ENCODE measurements around the gene ZNF319.
"Not testable (repeated sequence)": the region's sequence is repeated elsewhere in the genome, so short reads cannot be mapped to it uniquely, and the experiment has no call there.

ZNF319 gene

GRCh38 chr16:58016840-58017446 is 16.5 kb upstream of the ZNF319 start:
- H3K4me3 ChIP-seq (ENCODE audit: low read length) = no peak overlapping the region
- peaks cover 14% of the 10 kb centered on the region; the same call in 1 of the 2 replicates for H3K36me3 ChIP-seq (ENCODE audit: insufficient read depth, low read depth, low read length)
- H3K27ac ChIP-seq (ENCODE audit: low read length) = no peak overlapping the region
- no peak overlapping the region for H3K9ac ChIP-seq (ENCODE audit: low read depth, low read length)
- no peaks in the 10 kb centered on the region for H3K9me3 ChIP-seq (ENCODE audit: insufficient read depth, low read depth, low read length)
- H3K4me1 ChIP-seq (ENCODE audit: insufficient read depth, low read length) = no peaks in the 10 kb centered on the region
- H3K27me3 ChIP-seq (ENCODE audit: insufficient read depth, low read length) = no peaks in the 10 kb centered on the region

- 0 out of 2 replicates have a peak overlapping the region, but pooled peaks have one; percentile 15 for H3K9ac ChIP-seq (ENCODE audit: low read depth, low read length)
Measured at GRCh38 chr16:58013201-58013956, 12.9 kb upstream of the ZNF319 start.

GRCh38 chr16:58012481-58012880 is 12.0 kb upstream of the ZNF319 start:
- H3K4me3 ChIP-seq (ENCODE audit: low read length) = no peak overlapping the region
- no peak overlapping the region for H3K27ac ChIP-seq (ENCODE audit: low read length)
- peaks cover 11% of the 10 kb centered on the region for H3K4me1 ChIP-seq (ENCODE audit: insufficient read depth, low read length)
- H3K27me3 ChIP-seq (ENCODE audit: insufficient read depth, low read length) = no peaks in the 10 kb centered on the region
- peaks cover 31% of the 10 kb centered on the region for H3K36me3 ChIP-seq (ENCODE audit: insufficient read depth, low read depth, low read length)
- no peaks in the 10 kb centered on the region for H3K9me3 ChIP-seq (ENCODE audit: insufficient read depth, low read depth, low read length)
- H3K9ac ChIP-seq (ENCODE audit: low read depth, low read length) = no peak overlapping the region

More at GRCh38 chr16:58013201-58013956, 12.9 kb upstream of the ZNF319 start:
- H3K4me3 ChIP-seq (ENCODE audit: low read length) = no peak overlapping the region
- H3K27me3 ChIP-seq (ENCODE audit: insufficient read depth, low read length) = no peaks in the 10 kb centered on the region
- no peaks in the 10 kb centered on the region for H3K9me3 ChIP-seq (ENCODE audit: insufficient read depth, low read depth, low read length)
- H3K36me3 ChIP-seq (ENCODE audit: insufficient read depth, low read depth, low read length) = peaks cover 31% of the 10 kb centered on the region
- no peak overlapping the region for H3K27ac ChIP-seq (ENCODE audit: low read length)
- peaks cover 11% of the 10 kb centered on the region for H3K4me1 ChIP-seq (ENCODE audit: insufficient read depth, low read length)

- Histone ChIP-seq H3K4me3 (ENCODE audit: low read length) (no peak overlapping the region), H3K9ac (ENCODE audit: low read depth, low read length) (no peak overlapping the region), H3K36me3 (ENCODE audit: insufficient read depth, low read depth, low read length) (peaks cover 36% of the 10 kb centered on the region), H3K27me3 (ENCODE audit: insufficient read depth, low read length) (no peaks in the 10 kb centered on the region), H3K4me1 (ENCODE audit: insufficient read depth, low read length) (peaks cover 11% of the 10 kb centered on the region), H3K27ac (ENCODE audit: low read length) (no peak overlapping the region), H3K9me3 (ENCODE audit: insufficient read depth, low read depth, low read length) (no peaks in the 10 kb centered on the region)
Measured at GRCh38 chr16:58011652-58012051, 11.2 kb upstream of the ZNF319 start.

GRCh38 chr16:58010886-58011285 is 10.4 kb upstream of the ZNF319 start:
- Histone ChIP-seq H3K9ac (ENCODE audit: low read depth, low read length) (no peak overlapping the region; the same call in 1 of the 2 replicates), H3K4me1 (ENCODE audit: insufficient read depth, low read length) (peaks cover 11% of the 10 kb centered on the region), H3K36me3 (ENCODE audit: insufficient read depth, low read depth, low read length) (peaks cover 42% of the 10 kb centered on the region)

GRCh38 chr16:58009856-58010416 is 9.5 kb upstream of the ZNF319 start:
- Histone ChIP-seq H3K27ac (ENCODE audit: low read length) (no peak overlapping the region), H3K4me1 (ENCODE audit: insufficient read depth, low read length) (peaks cover 11% of the 10 kb centered on the region)

More at GRCh38 chr16:58010886-58011285, 10.4 kb upstream of the ZNF319 start:
- Histone ChIP-seq H3K27me3 (ENCODE audit: insufficient read depth, low read length) (no peaks in the 10 kb centered on the region), H3K4me3 (ENCODE audit: low read length) (no peak overlapping the region), H3K9me3 (ENCODE audit: insufficient read depth, low read depth, low read length) (no peaks in the 10 kb centered on the region), H3K27ac (ENCODE audit: low read length) (no peak overlapping the region)

GRCh38 chr16:58004736-58005135 is 4.3 kb upstream of the ZNF319 start:
- not testable (repeated sequence) for H3K4me3 ChIP-seq (ENCODE audit: low read length); H3K27ac ChIP-seq (ENCODE audit: low read length); H3K27me3 ChIP-seq (ENCODE audit: insufficient read depth, low read length); H3K9ac ChIP-seq (ENCODE audit: low read depth, low read length); H3K4me1 ChIP-seq (ENCODE audit: insufficient read depth, low read length); H3K9me3 ChIP-seq (ENCODE audit: insufficient read depth, low read depth, low read length)
- peaks cover 35% of the 10 kb centered on the region for H3K36me3 ChIP-seq (ENCODE audit: insufficient read depth, low read depth, low read length)

More at GRCh38 chr16:58009856-58010416, 9.5 kb upstream of the ZNF319 start:
- Histone ChIP-seq H3K4me3 (ENCODE audit: low read length) (no peak overlapping the region), H3K9me3 (ENCODE audit: insufficient read depth, low read depth, low read length) (no peaks in the 10 kb centered on the region), H3K27me3 (ENCODE audit: insufficient read depth, low read length) (no peaks in the 10 kb centered on the region), H3K9ac (ENCODE audit: low read depth, low read length) (no peak overlapping the region), H3K36me3 (ENCODE audit: insufficient read depth, low read depth, low read length) (peaks cover 46% of the 10 kb centered on the region)

GRCh38 chr16:58002936-58003335 is 2.5 kb upstream of the ZNF319 start:
- H3K9ac ChIP-seq (ENCODE audit: low read depth, low read length) = no peak overlapping the region
- peaks cover 6% of the 10 kb centered on the region; the same call in 1 of the 2 replicates for H3K27me3 ChIP-seq (ENCODE audit: insufficient read depth, low read length)
- H3K27ac ChIP-seq (ENCODE audit: low read length) = no peak overlapping the region
- no peaks in the 10 kb centered on the region for H3K4me1 ChIP-seq (ENCODE audit: insufficient read depth, low read length)
- H3K9me3 ChIP-seq (ENCODE audit: insufficient read depth, low read depth, low read length) = no peaks in the 10 kb centered on the region
- peaks cover 37% of the 10 kb centered on the region for H3K36me3 ChIP-seq (ENCODE audit: insufficient read depth, low read depth, low read length)
- H3K4me3 ChIP-seq (ENCODE audit: low read length) = no peak overlapping the region

- Histone ChIP-seq H3K9me3 (ENCODE audit: insufficient read depth, low read depth, low read length) (no peaks in the 10 kb centered on the region), H3K9ac (ENCODE audit: low read depth, low read length) (no peak overlapping the region), H3K36me3 (ENCODE audit: insufficient read depth, low read depth, low read length) (peaks cover 41% of the 10 kb centered on the region), H3K4me3 (ENCODE audit: low read length) (no peak overlapping the region), H3K27me3 (ENCODE audit: insufficient read depth, low read length) (peaks cover 6% of the 10 kb centered on the region; the same call in 1 of the 2 replicates), H3K4me1 (ENCODE audit: insufficient read depth, low read length) (no peaks in the 10 kb centered on the region), H3K27ac (ENCODE audit: low read length) (no peak overlapping the region)
Measured at GRCh38 chr16:58002416-58002800, 1.9 kb upstream of the ZNF319 start.

GRCh38 chr16:58001781-58002415 is 1.4 kb upstream of the ZNF319 start:
- H3K4me3 ChIP-seq (ENCODE audit: low read length) = peak overlapping the region; percentile 89
- H3K36me3 ChIP-seq (ENCODE audit: insufficient read depth, low read depth, low read length) = peaks cover 43% of the 10 kb centered on the region
- peak overlapping the region; percentile 75; the same call in 1 of the 2 replicates for H3K9ac ChIP-seq (ENCODE audit: low read depth, low read length)
- no peak overlapping the region for H3K27ac ChIP-seq (ENCODE audit: low read length)
- H3K4me1 ChIP-seq (ENCODE audit: insufficient read depth, low read length) = no peaks in the 10 kb centered on the region
- peaks cover 6% of the 10 kb centered on the region; the same call in 1 of the 2 replicates for H3K27me3 ChIP-seq (ENCODE audit: insufficient read depth, low read length)
- H3K9me3 ChIP-seq (ENCODE audit: insufficient read depth, low read depth, low read length) = no peaks in the 10 kb centered on the region

Data from iPS-20b (cell line).